ENCODE results near the gene XRN1. TPM values are rescaled to one million over a fixed set of nuclear protein-coding genes. Genes with fewer than 3 reads are reported as not detected.

XRN1 gene
- total RNA-seq, 1 donor from 2014 or later = 35.3 TPM

DNA sequence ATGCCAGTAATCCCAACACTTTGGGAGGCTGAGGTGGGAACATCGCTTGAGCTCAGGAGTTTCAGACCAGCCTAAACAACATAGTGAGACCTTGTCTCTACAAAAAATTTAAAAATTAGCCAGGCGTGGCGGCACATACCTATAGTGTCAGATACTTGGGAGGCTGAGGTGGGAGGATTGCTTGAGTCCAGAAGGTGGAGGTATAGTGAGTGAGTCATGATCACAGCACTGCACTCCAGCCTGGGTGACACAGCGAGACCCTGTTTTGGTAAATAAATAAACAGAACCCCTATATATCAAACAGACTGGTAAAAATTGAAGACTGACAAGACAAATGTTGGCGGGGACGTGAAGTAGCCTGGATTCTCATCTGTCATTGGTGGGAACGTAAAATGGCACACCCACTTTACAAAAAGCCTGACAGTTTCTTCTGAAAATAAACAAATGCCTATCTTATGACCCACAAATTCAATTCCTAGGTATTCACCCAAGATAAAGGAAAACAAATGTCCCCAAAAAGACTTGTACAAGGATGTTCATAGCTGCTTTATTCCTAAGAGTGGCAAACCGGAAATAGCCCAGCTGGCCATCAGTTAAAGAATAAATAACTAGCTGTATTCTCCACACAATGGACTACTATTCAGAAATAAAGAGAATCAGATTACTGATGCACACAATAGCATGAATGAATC is 175.5 kb downstream of the XRN1 start:
- DNase-seq (ENCODE audit: low spot score) = no peak

DNA sequence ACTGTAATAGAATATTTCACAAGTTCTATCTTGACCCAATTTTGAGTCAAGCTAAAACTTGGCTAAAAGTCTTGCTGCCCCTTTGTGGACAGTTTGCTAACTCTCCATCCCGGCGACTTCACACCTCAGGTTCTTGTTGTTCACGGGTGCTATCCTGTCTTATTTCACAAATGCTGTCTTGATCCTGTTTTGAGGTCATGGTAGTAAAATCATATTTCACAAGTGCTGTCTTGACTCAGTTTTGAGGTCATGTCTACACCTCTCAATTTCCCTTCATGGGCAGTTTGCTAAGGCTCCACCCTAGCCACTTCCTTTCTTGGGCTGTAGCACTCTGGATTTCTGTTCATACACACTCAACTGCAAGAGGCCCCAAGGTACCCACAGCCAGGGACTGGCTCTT is 177.4 kb downstream of the XRN1 start:
- DNase-seq (ENCODE audit: low spot score) = no peak

DNA sequence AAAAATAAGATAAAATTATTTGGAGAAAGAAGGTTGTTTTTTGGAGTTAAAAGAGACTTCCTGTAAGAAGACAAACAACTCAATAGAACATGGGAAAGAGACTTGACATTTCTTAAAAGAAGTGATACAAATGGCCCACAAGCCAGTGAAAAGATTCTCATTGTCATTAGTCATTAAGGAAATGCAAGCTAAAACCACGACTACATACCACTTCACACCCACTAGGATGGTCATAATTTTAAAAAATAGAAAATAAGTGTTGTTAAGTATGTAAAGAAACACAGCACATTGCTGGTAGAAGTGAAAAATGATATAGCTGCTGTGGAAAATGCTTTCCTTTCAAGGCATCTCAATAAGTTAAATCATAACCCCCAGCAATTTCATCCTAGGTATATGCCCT is 178.1 kb downstream of the XRN1 start:
- no peak for DNase-seq (ENCODE audit: low spot score)

DNA sequence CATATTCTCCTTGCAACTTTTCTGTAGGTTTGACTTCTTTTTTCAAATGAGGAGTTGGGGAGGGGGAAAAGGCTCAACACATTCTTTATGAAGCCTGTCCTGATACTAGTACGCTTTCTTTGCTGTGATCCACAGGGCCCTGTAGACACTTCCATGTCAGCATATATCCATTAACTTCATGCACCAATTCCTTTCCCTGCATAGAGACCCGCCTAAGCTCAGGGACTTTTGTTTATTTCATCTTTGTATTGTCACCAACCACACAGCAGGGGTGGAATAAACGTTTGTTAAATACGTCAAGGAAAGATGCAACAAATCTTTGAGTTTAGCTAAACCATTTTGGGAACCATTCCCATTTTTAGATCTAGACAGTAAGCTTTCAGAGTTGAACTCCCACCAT is 179.4 kb downstream of the XRN1 start:
- DNase-seq (ENCODE audit: low spot score) = no peak

DNA sequence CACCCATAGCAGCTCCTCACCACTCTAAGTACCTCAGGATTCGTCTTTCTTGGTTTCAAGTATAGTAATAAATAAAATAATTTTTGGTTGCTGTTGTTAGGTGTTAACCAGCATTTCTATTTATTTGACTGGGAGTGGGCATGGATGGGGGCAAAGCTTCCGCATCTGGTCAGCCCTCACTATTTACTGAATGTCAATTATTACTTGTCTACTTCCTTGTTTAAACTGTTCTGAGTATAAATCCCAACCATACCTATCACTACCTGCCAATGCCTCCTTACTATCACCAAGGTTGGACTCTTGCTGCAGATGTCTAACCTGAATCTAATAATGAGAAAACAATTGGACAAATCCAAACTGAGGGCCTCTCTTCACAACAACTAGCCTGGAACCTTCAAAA is 180.6 kb downstream of the XRN1 start:
- DNase-seq (ENCODE audit: low spot score) = no peak

DNA sequence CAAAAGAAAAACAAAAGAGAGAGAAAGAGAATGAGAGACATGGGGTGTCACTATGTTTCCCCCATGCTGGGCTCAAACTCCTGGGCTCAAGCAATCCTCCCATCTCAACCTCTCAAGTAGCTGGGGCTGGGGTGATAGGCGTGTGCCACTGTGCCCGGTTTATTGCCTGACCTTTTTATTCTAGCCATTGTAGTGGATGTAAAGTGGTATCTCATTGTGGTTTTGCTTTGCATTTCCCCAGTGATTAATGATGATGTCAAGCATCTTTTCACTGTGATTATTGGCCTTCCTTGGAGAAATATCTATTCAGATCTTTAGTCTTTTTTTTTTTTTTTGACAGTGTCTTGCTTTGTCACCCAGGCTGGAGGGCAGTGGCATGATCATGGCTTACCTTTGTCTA is 184.7 kb downstream of the XRN1 start:
- DNase-seq (ENCODE audit: low spot score) = no peak

DNA sequence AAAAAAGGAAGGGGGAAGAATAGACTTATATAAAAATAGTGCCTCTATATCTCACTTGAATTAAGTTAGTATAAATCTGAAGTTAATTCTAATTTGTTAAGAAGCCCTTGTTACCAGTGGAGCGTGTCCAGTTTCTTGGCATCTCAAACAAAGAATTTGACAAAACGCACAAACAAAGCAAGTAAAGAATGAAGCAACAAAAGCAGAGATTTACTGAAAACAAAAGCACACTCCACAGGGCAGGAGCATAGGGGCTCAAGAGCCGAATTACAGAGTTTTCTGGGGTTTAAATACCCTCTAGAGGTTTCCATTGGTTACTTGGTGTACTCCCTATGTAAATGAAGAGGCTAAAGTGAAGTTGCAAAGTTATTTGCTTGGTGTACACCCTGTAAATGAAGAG is 188.5 kb downstream of the XRN1 start:
- no peak for DNase-seq (ENCODE audit: low spot score)

DNA sequence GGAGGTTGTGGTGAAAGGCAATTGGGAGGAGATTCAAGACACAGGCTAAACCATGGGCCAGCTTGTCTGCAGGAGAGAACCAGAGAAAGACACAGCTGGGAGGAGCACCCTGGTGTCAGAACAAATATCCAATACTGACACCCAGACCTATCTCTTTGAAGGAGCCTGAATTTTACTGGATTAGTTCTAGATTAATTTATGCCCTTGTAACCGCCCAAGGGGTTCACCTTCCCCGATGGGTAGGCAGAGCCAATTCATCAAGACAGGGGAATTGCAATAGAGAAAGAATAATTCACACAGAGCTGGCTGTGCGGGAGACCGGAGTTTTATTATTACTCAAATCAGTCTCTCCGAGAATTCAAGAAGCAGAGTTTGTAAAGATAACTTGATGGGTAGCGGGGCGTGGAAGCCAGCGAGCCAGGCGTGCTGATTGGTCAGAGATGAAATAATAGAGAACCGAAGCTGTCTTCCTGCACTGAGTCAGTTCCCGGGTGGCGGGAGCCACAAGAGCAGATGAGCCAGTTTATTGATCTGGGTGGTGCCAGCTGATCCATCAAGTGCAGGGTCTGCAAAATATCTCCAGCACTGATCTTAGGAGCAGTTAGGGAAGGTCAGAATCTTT is 191.0 kb downstream of the XRN1 start:
- DNase-seq (ENCODE audit: low spot score) = no peak

Other genes with a start within 250 kb of the XRN1 start
- gene GK5, start 222.5 kb downstream of the XRN1 start, total RNA-seq = 25.2 TPM
- gene ATR, start 130.7 kb upstream of the XRN1 start, total RNA-seq = 21.8 TPM
- gene PLS1, start 148.4 kb upstream of the XRN1 start, total RNA-seq = 81.0 TPM